Thyroid gland (tissue), 4 donors: ENCODE data around the gene SRBD1. TPM values are rescaled to one million over a fixed set of nuclear protein-coding genes. Genes with fewer than 3 reads are reported as not detected.

Experiments used
- DNase-seq, 2 donors: peaks; one replicate each; pipeline ENCODE4 v3.0.0-alpha.2; 2019
- H3K27ac ChIP-seq, 3 donors: fragments of 200-600 bp; sonication (generic); 1 replicate in 2 of 3; 2 replicates in 1 of 3; pipeline ENCODE4 v1.5.1; 2016 to 2019; ENCODE audit warnings: mild to moderate bottlenecking in 1 of 3, moderate library complexity in 1 of 3
- H3K27me3 ChIP-seq: fragments of 200-600 bp; sonication (generic); one replicate; pipeline ENCODE4 v1.5.1; 2019
- H3K36me3 ChIP-seq, 2 donors: fragments of 200-600 bp; sonication (generic); one replicate each; pipeline ENCODE4 v1.5.1; 2016 to 2019
- H3K4me1 ChIP-seq, 2 donors: fragments of 200-600 bp; sonication (generic); one replicate each; pipeline ENCODE4 v1.5.1; 2017 to 2019
- H3K4me3 ChIP-seq, 3 donors: fragments of 200-600 bp; sonication (generic); replicated peaks in 1 of 3; 1 replicate in 2 of 3; 2 replicates in 1 of 3; pipeline ENCODE4 v1.5.1; 2016; ENCODE audit warnings: mild to moderate bottlenecking in 1 of 3
- H3K9me3 ChIP-seq: fragments of 200-600 bp; sonication (generic); one replicate; pipeline ENCODE4 v1.5.1; 2017
- CTCF ChIP-seq, 6 experiments: fragments of 200-600 bp in 3 of 6; fragments of 450-650 bp in 3 of 6; sonication (generic) in 3 of 6; IDR thresholded peaks; one replicate each; pipeline ENCODE4 v1.5.1; 2016 to 2019; ENCODE audit warnings: antibody characterized with exemption in 6 of 6, mild to moderate bottlenecking in 2 of 6, inconsistent platforms in 1 of 6, moderate library complexity in 1 of 6
- POLR2A ChIP-seq, 2 donors: fragments of 450-650 bp; IDR thresholded peaks; one replicate each; pipeline ENCODE4 v1.6.1; 2017; ENCODE audit warnings: antibody characterized with exemption in 2 of 2, mild to moderate bottlenecking in 2 of 2, moderate library complexity in 1 of 2
- WGBS, 2 donors: methylation state at CpG; one replicate each; pipeline ENCODE4 v1.1.5; 2017; 5-methylcytosine and 5-hydroxymethylcytosine counted together
- intact Hi-C: fragments of 100-400 bp; cut with DNase I; formaldehyde crosslinking; loops from one replicate; pipeline ENCODE4 v1.15.1; 2023
- total RNA-seq, 4 donors: library from RNA; depleted of rRNA; stranded (reverse); fragments of >200 nt; gene quantifications; one replicate each; pipeline ENCODE4 v1.2.3, GENCODE V29; 2016

SRBD1 gene
- total RNA-seq, 4 donors from 2014 or later, result 23.1 to 33.3 (median 27.2) TPM

- Histone ChIP-seq H3K4me1 (peaks cover 8 to 20% of the 10 kb centered on the region in 2 donors), H3K27me3 (no peaks in the 10 kb centered on the region), H3K9me3 (no peaks in the 10 kb centered on the region), H3K4me3 (no peak overlapping the region), H3K27ac (no peak overlapping the region), H3K36me3 (no peaks in the 10 kb centered on the region)
- intact Hi-C loops, result no loop called here
- DNase-seq, result no peak
- 84 to 98% methylated on average over 4 of the region's 4 CpGs for WGBS, 2 donors
- TF ChIP-seq POLR2A (IDR thresholded peaks at IDR 0.05) (no peak), CTCF (IDR thresholded peaks at IDR 0.05) (no peak)
Observed at GRCh38 chr2:45468279-45468678, 142.8 kb downstream of the SRBD1 start.

- DNase-seq, result no peak
- Histone ChIP-seq H3K36me3 (no peaks in the 10 kb centered on the region), H3K4me1 (peaks cover 8 to 20% of the 10 kb centered on the region in 2 donors), H3K9me3 (no peaks in the 10 kb centered on the region), H3K4me3 (no peak overlapping the region), H3K27me3 (no peaks in the 10 kb centered on the region), H3K27ac (no peak overlapping the region)
- 50 to 82% methylated on average over 1 of the region's 1 CpG for WGBS, 2 donors
- intact Hi-C loops, result no loop called here
- TF ChIP-seq CTCF (IDR thresholded peaks at IDR 0.05), result no peak
- no peak for TF ChIP-seq POLR2A (IDR thresholded peaks at IDR 0.05)
Observed at GRCh38 chr2:45466053-45466452, 145.0 kb downstream of the SRBD1 start.

GRCh38 chr2:45460825-45461224 is 150.2 kb downstream of the SRBD1 start:
- no peak overlapping the region for H3K4me3 ChIP-seq
- 96 to 98% methylated on average over 6 of the region's 6 CpGs for WGBS, 2 donors
- H3K27ac ChIP-seq, result no peak overlapping the region
- no peaks in the 10 kb centered on the region for H3K36me3 ChIP-seq
- H3K4me1 ChIP-seq, result peaks cover 6 to 14% of the 10 kb centered on the region in 2 donors
- DNase-seq, result no peak
- no peaks in the 10 kb centered on the region for H3K9me3 ChIP-seq
- intact Hi-C loops, result no loop called here
- H3K27me3 ChIP-seq, result no peaks in the 10 kb centered on the region
- TF ChIP-seq CTCF (IDR thresholded peaks at IDR 0.05), result no peak
- TF ChIP-seq POLR2A (IDR thresholded peaks at IDR 0.05), result no peak

- Histone ChIP-seq H3K4me1 (peaks cover 6 to 14% of the 10 kb centered on the region in 2 donors), H3K4me3 (no peak overlapping the region), H3K27me3 (no peaks in the 10 kb centered on the region), H3K36me3 (no peaks in the 10 kb centered on the region), H3K9me3 (no peaks in the 10 kb centered on the region), H3K27ac (peak overlapping the region in 2 of 3 donors; percentile 7 to 63)
- peak; percentile 4 for DNase-seq
- intact Hi-C loops, result no loop called here
- TF ChIP-seq CTCF (IDR thresholded peaks at IDR 0.05) (no peak), POLR2A (IDR thresholded peaks at IDR 0.05) (no peak)
- WGBS, 2 donors, result 84 to 89% methylated on average over 3 of the region's 3 CpGs
Observed at GRCh38 chr2:45459860-45460259, 151.2 kb downstream of the SRBD1 start.

GRCh38 chr2:45458909-45459563 is 152.0 kb downstream of the SRBD1 start:
- no peak overlapping the region for H3K4me3 ChIP-seq
- no peaks in the 10 kb centered on the region for H3K9me3 ChIP-seq
- DNase-seq, result peak; percentile 37 to 54
- TF ChIP-seq CTCF (IDR thresholded peaks at IDR 0.05) (no peak), POLR2A (IDR thresholded peaks at IDR 0.05) (no peak)
- H3K27ac ChIP-seq, result peak overlapping the region; percentile 7 to 63 (median 36)
- intact Hi-C loops, result no loop called here
- no peaks in the 10 kb centered on the region for H3K27me3 ChIP-seq
- peaks cover 6 to 14% of the 10 kb centered on the region in 2 donors for H3K4me1 ChIP-seq
- H3K36me3 ChIP-seq, result no peaks in the 10 kb centered on the region
- WGBS, 2 donors, result 22 to 23% methylated on average over 3 of the region's 3 CpGs
